PFSK-1 (cell line): Measurements from ENCODE around the gene GPR17.

ENCODE experiments used
- POLR2AphosphoS5 ChIP-seq: IDR thresholded peaks from 2 replicates; pipeline ENCODE4 v1.6.1; 2012; ENCODE audit warnings: low read depth, mild to moderate bottlenecking, control low read depth, low read length, moderate library complexity
- TAF1 ChIP-seq: IDR thresholded peaks from 2 replicates; pipeline ENCODE4 v1.6.1; 2012; ENCODE audit warnings: low read length, control low read depth, borderline replicate concordance; ENCODE audit not compliant: insufficient read depth

DNA sequence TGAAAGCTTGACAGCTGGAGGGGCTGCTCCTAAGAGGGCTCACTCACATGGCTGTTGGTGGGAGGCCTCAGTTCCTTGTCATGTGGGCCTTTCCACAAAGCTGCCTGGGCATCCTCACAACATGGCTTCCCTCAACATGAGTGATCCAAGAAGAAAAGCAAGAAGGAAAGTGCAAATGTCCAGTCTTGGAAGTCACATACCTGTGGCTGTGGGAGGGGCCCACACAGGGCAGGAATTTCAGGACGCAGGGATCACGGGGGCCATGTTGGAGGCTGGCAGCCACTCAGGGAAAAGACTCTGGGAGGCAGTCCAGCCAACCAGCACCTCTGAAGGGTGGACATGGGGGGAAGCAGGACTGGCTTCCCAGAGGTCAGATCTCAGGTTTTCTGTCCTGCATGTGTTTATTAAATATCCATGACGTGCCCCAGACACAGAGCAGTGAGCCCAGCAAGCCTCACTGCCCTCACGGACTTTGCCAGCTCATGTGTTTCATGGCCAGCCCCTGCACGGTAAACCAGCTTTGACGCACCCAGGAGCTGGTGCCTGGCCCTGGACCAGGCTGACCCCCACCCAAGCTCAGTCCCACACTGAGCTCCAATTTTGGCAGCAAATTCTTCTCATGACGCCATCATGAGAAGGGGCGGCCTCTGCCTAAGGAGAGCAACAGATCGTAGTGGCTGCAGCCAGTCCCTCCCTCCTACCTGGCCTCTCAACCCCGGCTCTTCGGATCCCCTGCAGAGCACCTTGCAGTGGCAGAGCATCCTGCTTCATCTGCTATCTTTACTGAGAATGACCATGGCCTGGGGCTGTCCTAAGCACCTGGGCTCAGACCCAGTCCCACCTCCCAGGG lies 34.7 kb upstream of the GPR17 start:
- TF ChIP-seq POLR2AphosphoS5 (no peak), TAF1 (no peak)
